Left cardiac atrium (tissue), 4 donors: ENCODE data around the gene ICAM5. TPM values are rescaled to one million over a fixed set of nuclear protein-coding genes. Genes with fewer than 3 reads are reported as not detected.
"Not testable (repeated sequence)": the region's sequence is repeated elsewhere in the genome, so short reads cannot be mapped to it uniquely, and the experiment has no call there.

Source experiments
- ATAC-seq, 2 donors: fragments of 200-7000 bp; cut with Tn5 transposase; one replicate each; pipeline ENCODE4 v1.9.1; 2020; ENCODE audit warnings: mild to moderate bottlenecking in 2 of 2, moderate library complexity in 2 of 2
- DNase-seq: peaks from one replicate; pipeline ENCODE4 v3.0.0-alpha.2; 2020
- intact Hi-C, 2 donors: fragments of 100-400 bp; cut with DNase I; formaldehyde crosslinking; loops; one replicate each; pipeline versions ENCODE4 v1.14.1 to v1.15.1; 2022 to 2023
- total RNA-seq, 2 donors: library from RNA; stranded (reverse); fragmentation: NEBNext Ultra II Directional; extraction: Animal tissue kit (Norgen Biotek cat#: 25700); gene quantifications; one replicate each; pipeline ENCODE4 v1.2.1, GENCODE V29; 2021
- donor health status: DM: no; HTN: yes; CAD: no.
- donor health status: DM: no; HTN: yes; CAD: no; lungs with severe emphysema.
- donor health status: DM: yes; HTN: yes; CAD: no.
- donor health status: Dilated cardiomyopathy.

The ICAM5 gene
- total RNA-seq, 2 donors from 2014 or later, result 0.71 to 0.86 TPM

DNA sequence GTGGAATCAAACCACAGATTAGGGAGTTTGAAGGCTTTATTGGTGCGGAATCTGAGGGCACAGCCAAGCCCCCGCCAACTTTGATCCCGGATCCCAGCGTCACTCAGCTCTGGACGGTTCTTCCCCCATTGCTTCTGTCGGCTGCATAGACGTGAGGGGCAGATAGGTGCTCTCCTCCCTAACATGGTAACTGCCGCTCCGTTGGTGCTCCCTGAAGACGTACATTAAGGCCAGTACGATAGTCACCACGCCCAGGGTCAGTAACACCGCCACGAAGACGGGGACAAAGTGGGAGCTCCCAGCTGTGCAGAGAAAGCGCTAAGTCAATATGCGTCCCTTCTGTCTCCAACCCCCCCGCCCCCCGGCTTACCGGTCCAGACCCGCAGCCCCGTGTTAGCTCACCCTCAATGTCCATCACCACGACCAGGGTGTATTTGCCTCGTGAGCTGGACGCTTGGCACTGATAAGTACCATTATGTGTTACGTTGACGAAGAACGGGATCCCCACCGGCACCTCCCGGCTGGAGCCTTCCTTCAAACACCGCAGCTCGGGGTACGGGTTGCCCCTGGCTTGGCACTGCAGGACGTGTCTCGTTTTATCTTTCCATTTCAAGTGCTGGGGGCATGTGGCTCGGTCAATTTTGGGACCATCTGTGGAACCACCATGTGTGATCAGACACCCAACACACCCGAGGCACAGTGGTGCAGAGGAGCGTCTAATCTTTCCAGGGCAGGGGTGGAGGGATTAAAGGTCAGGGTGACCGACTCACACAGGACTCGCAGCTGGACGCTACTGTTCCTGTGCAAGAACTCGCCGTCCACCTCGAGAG is 44.2 kb downstream of the ICAM5 start:
- DNase-seq (no peak), ATAC-seq (peak in 1 of 2 donors; percentile 0)
- intact Hi-C loops, result loop anchor here in 1 of 2 donors (5.0 kb wide), 1 partner anchor 62 kb away; the partner anchor contains the start of gene ICAM1

- DNase-seq (peak; percentile 97), ATAC-seq (peak; percentile 85 to 89)
- intact Hi-C loops, result loop anchor here in 1 of 2 donors (5.0 kb wide), 2 partner anchors 43 to 62 kb away; partner anchors contain the start of gene ICAM1
These were observed 45.0 kb downstream of the ICAM5 start for GRCh38 chr19:10334588-10335351.

DNA sequence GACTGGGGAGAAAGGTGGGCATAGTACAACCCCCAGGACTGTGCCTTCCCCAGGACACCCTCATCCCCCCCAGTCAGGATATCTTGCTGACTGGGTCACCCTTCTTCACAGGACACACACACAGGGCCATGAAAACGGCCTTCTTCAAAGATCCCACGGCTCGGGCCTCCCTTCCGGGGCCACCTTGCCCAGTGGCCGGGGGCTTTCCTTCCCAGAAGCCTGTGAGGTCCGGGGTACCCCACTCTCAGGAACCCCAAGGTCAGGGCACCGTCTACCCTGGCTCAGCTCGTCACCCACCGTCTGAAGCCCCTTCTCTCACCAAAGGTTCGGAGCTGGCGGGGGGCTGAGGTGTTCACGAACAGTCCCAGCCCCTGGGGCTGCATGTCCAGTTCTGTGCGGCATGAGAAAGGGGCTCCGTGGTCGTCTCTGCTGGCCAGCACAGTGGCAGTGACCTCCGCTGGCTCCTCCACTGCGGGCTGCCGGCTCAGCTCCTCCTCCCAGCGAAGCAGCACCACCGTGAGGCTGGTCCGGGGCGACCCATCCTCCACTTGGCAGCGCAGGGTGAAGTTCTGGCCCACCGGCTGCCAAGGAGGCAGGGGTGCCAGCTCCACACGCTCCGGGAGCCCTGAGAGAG is 45.7 kb downstream of the ICAM5 start:
- intact Hi-C loops, result loop anchor here in 1 of 2 donors (5.0 kb wide), 1 partner anchor 42 kb away; no protein-coding TSS in a partner anchor
- ATAC-seq (no peak), DNase-seq (no peak)

- not testable (repeated sequence) for ATAC-seq, DNase-seq
- intact Hi-C loops, result loop anchor here in 1 of 2 donors (5.0 kb wide), 1 partner anchor 41 kb away; no protein-coding TSS in a partner anchor
These were observed 47.0 kb downstream of the ICAM5 start for GRCh38 chr19:10336725-10337124.

DNA sequence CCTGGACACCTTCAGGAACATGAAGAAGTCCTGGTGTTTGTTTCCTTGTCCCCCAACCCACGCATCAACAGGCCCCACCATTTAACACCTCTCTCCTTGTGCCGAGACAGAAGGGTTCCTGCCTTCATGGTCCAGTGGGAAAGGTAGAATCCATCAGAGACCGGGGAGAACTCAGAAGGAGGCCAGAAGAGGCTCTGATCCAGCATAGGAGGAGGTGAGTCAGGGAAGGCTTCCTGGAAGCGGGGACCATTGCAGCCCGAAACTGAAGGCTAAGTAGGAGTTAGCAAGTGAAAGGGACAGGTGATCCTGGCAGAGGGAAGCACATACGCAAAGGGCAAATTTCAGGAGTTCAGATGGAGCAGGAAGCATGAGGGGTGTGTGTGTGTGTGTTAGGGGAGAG is 49.2 kb downstream of the ICAM5 start:
- DNase-seq (no peak), ATAC-seq (no peak)
- intact Hi-C loops, result loop anchor here in 1 of 2 donors (5.0 kb wide), 1 partner anchor 38 kb away; no protein-coding TSS in a partner anchor

DNA sequence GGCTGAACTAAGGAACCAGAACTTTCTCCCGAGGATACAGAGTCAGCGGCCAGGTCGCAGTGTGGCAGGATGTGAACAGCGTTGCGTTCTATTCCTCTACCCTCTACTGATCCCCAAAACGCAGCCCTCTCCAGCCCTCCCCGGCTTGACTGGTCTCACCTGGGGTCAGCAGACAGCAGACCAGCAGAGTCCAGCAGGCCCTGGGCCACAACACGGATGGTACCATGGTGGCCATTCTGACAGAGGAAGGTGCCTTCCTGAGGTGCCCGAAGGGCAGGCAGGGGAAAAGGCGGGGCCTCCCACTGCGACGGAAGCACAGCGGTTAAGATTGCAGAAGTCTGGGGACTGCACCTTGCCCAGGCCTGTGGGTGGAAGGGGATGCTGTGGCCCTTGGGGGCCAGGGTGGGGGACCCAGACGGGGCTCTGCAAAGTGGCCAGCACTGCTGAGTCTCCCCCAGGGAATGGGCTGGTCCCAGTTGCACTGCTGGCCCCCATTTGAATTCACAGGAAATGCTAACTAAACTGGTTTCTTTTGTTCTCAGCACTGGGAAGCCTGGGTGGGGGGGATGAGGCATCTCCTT is 49.7 kb downstream of the ICAM5 start, which contains the start of gene ICAM3:
Gene ICAM3 (minus strand): TSS at position 245 of the 581 bp plus-strand sequence. CDS start 10 bp downstream, at position 235.
- DNase-seq (no peak), ATAC-seq (no peak)
- intact Hi-C loops, result loop anchor here in 1 of 2 donors (5.0 kb wide), 1 partner anchor 38 kb away; no protein-coding TSS in a partner anchor

DNA sequence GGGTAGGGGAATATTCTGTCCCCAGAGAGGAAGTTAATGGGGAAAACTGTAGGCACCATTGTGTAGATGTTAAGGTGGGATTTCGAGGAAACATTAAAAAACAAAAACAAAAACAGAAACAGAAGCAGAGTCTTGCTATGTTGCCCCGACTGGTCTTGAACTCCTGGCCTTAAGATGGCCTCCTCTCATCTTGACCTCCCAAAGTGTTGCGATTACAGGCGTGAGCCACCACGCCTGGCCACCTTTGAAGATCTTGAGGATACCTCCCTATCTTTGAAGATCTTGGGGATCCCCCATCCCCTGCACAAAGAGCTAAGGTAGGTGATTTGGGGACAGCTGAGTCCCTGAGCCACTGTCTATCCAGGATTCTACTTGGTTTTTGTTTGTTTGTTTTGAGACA is 50.2 kb downstream of the ICAM5 start:
- intact Hi-C loops, result loop anchor here in 1 of 2 donors (5.0 kb wide), 1 partner anchor 37 kb away; no protein-coding TSS in a partner anchor
- no peak for ATAC-seq

GRCh38 chr19:10343495-10343894 is 53.7 kb downstream of the ICAM5 start:
- intact Hi-C loops, result no loop called here
- no peak for ATAC-seq

More for the DNA sequence above, 50.2 kb downstream of the ICAM5 start:
- no peak for DNase-seq

GRCh38 chr19:10344780-10345179 is 55.0 kb downstream of the ICAM5 start:
- DNase-seq (no peak), ATAC-seq (no peak)
- intact Hi-C loops, result no loop called here

More at GRCh38 chr19:10343495-10343894, 53.7 kb downstream of the ICAM5 start:
- DNase-seq, result no peak

Other genes with a start within 250 kb of the ICAM5 start
- 10 to 100 TPM; 11.4 to 18.7 TPM for gene SHFL, start 203.6 kb upstream of the ICAM5 start, total RNA-seq
- gene ANGPTL6, start 187.3 kb upstream of the ICAM5 start, total RNA-seq, result under 1 TPM in 1 of 2 donors, not detected in 1; 0.24 TPM
- gene PPAN, start 183.6 kb upstream of the ICAM5 start, total RNA-seq, result 10 to 100 TPM; 23.6 to 38.9 TPM
- 10 to 100 TPM in 1 of 2 donors, 1 to 10 TPM in 1; 3.8 to 13.2 TPM for gene P2RY11, start 178.3 kb upstream of the ICAM5 start, total RNA-seq
- gene EIF3G, start 170.1 kb upstream of the ICAM5 start, total RNA-seq, result 100 to 1,000 TPM; 136 to 148 TPM
- 10 to 100 TPM; 32.7 to 34.9 TPM for gene DNMT1, start 95.0 kb upstream of the ICAM5 start, total RNA-seq
- gene S1PR2, start 58.6 kb upstream of the ICAM5 start, total RNA-seq, result 10 to 100 TPM in 1 of 2 donors, 1 to 10 TPM in 1; 7.9 to 13.6 TPM
- gene MRPL4, start 37.7 kb upstream of the ICAM5 start, total RNA-seq, result 10 to 100 TPM; 60.2 to 68.5 TPM
- 10 to 100 TPM; 12.0 to 28.5 TPM for gene ICAM1, start 18.8 kb upstream of the ICAM5 start, total RNA-seq
- gene ICAM4, start 3.0 kb upstream of the ICAM5 start, total RNA-seq, result under 1 TPM; 0.42 to 0.85 TPM
- 1 to 10 TPM; 1.5 to 1.8 TPM for gene ZGLP1, start 19.9 kb downstream of the ICAM5 start, total RNA-seq
- 10 to 100 TPM; 14.1 to 18.2 TPM for gene FDX2, start 26.1 kb downstream of the ICAM5 start, total RNA-seq
- gene RAVER1, start 43.6 kb downstream of the ICAM5 start, total RNA-seq, result 10 to 100 TPM; 14.0 to 19.3 TPM
- 10 to 100 TPM; 23.4 to 25.3 TPM for gene ICAM3, start 49.7 kb downstream of the ICAM5 start, total RNA-seq
- 10 to 100 TPM; 57.3 to 59.3 TPM for gene TYK2, start 90.6 kb downstream of the ICAM5 start, total RNA-seq
- 100 to 1,000 TPM; 130 to 156 TPM for gene CDC37, start 113.6 kb downstream of the ICAM5 start, total RNA-seq
- 10 to 100 TPM; 13.5 to 13.7 TPM for gene PDE4A, start 130.6 kb downstream of the ICAM5 start, total RNA-seq
- 10 to 100 TPM; 53.5 to 55.1 TPM for gene KEAP1, start 213.4 kb downstream of the ICAM5 start, total RNA-seq
- under 1 TPM; 0.21 to 0.29 TPM for gene S1PR5, start 227.5 kb downstream of the ICAM5 start, total RNA-seq